CD14-positive monocyte (primary cell): ENCODE measurements around the gene MRPS2. TPM values are rescaled to one million over a fixed set of nuclear protein-coding genes. Genes with fewer than 3 reads are reported as not detected.

Source experiments
- DNase-seq, 3 donors: peaks; one replicate each; pipeline ENCODE4 v3.0.0-alpha.2; 2011 to 2022
- H2AFZ ChIP-seq: 2 replicates; pipeline ENCODE4 v1.6.0; 2012; ENCODE audit warnings: mild to moderate bottlenecking, low read depth, low read length, inconsistent platforms; ENCODE audit not compliant: insufficient read depth, poor library complexity, severe bottlenecking
- H3K27ac ChIP-seq, 2 donors: 1 replicate in 1 of 2; 2 replicates in 1 of 2; pipeline ENCODE4 v1.5.1; 2012 to 2013; ENCODE audit warnings: low read length in 2 of 2, control low read depth in 1 of 2, inconsistent platforms in 1 of 2, low read depth in 1 of 2, mild to moderate bottlenecking in 1 of 2
- H3K27me3 ChIP-seq, 2 donors: one replicate each; pipeline versions ENCODE4 v1.6.0 to v1.6.1; 2011 to 2013; ENCODE audit warnings: low read length in 2 of 2; ENCODE audit not compliant: control insufficient read depth in 2 of 2, insufficient read depth in 2 of 2
- H3K36me3 ChIP-seq, 2 donors: replicated peaks in 1 of 2; 1 replicate in 1 of 2; 2 replicates in 1 of 2; pipeline versions ENCODE4 v1.5.1 to v1.6.1; 2012 to 2013; ENCODE audit warnings: low read length in 2 of 2, control low read depth in 1 of 2, inconsistent platforms in 1 of 2, mild to moderate bottlenecking in 1 of 2; ENCODE audit not compliant: insufficient read depth in 2 of 2, control insufficient read depth in 1 of 2
- H3K4me1 ChIP-seq, 2 donors: 1 replicate in 1 of 2; 2 replicates in 1 of 2; pipeline versions ENCODE4 v1.5.1 to v1.6.1; 2012 to 2013; ENCODE audit warnings: low read length in 2 of 2, control low read depth in 1 of 2, inconsistent platforms in 1 of 2, mild to moderate bottlenecking in 1 of 2, moderate library complexity in 1 of 2; ENCODE audit not compliant: insufficient read depth in 2 of 2, control insufficient read depth in 1 of 2
- H3K4me2 ChIP-seq: replicated peaks from 2 replicates; pipeline ENCODE3; 2012; ENCODE audit warnings: low read length, moderate library complexity, mild to moderate bottlenecking; ENCODE audit not compliant: poor library complexity, severe bottlenecking; ENCODE audit errors: extremely low read depth
- H3K4me3 ChIP-seq, 3 experiments: fragments of 200-600 bp in 1 of 3; sonication (generic) in 1 of 3; replicated peaks in 1 of 3; 1 replicate in 2 of 3; 2 replicates in 1 of 3; pipeline ENCODE4 v1.5.1; 2011 to 2013; ENCODE audit warnings: low read length in 3 of 3, mild to moderate bottlenecking in 3 of 3, control low read depth in 2 of 3, low read depth in 2 of 3, inconsistent platforms in 1 of 3, moderate library complexity in 1 of 3
- H3K79me2 ChIP-seq: 2 replicates; pipeline ENCODE4 v1.6.0; 2012; ENCODE audit warnings: mild to moderate bottlenecking, control low read depth, inconsistent platforms, low read length, moderate library complexity; ENCODE audit not compliant: insufficient read depth
- H3K9ac ChIP-seq: 2 replicates; pipeline ENCODE4 v1.6.0; 2017; ENCODE audit warnings: low read length, mild to moderate bottlenecking; ENCODE audit not compliant: insufficient read depth, poor library complexity, severe bottlenecking
- H3K9me3 ChIP-seq, 2 donors: replicated peaks in 1 of 2; 1 replicate in 1 of 2; 2 replicates in 1 of 2; pipeline versions ENCODE4 v1.5.1 to v1.6.1; 2012 to 2013; ENCODE audit warnings: low read length in 2 of 2, control low read depth in 1 of 2; ENCODE audit not compliant: control insufficient read depth in 1 of 2, insufficient read depth in 1 of 2
- H4K20me1 ChIP-seq: 2 replicates; pipeline ENCODE4 v1.6.0; 2012; ENCODE audit warnings: mild to moderate bottlenecking, low read length, control low read depth, moderate library complexity; ENCODE audit not compliant: insufficient read depth
- H3K27ac Mint-ChIP-seq, 7 donors: one replicate each; pipeline ENCODE4 v1.8.0; 2020; ENCODE audit warnings: mild to moderate bottlenecking in 7 of 7, mixed read lengths in 7 of 7, moderate library complexity in 6 of 7, inconsistent platforms in 2 of 7
- H3K27me3 Mint-ChIP-seq, 3 donors: one replicate each; pipeline ENCODE4 v1.8.0; 2021 to 2022; ENCODE audit warnings: low read depth in 3 of 3, mild to moderate bottlenecking in 3 of 3, mixed read lengths in 3 of 3, moderate library complexity in 3 of 3, inconsistent platforms in 1 of 3
- H3K36me3 Mint-ChIP-seq, 2 donors: one replicate each; pipeline ENCODE4 v1.8.0; 2020; ENCODE audit warnings: mixed read lengths in 2 of 2, inconsistent platforms in 1 of 2, mild to moderate bottlenecking in 1 of 2
- H3K4me1 Mint-ChIP-seq: one replicate; pipeline ENCODE4 v1.8.0; 2020; ENCODE audit warnings: mild to moderate bottlenecking, mixed read lengths
- H3K4me3 Mint-ChIP-seq, 2 donors: one replicate each; pipeline ENCODE4 v1.8.0; 2020; ENCODE audit warnings: mild to moderate bottlenecking in 2 of 2, mixed read lengths in 2 of 2, moderate library complexity in 1 of 2
- H3K9me3 Mint-ChIP-seq, 7 donors: one replicate each; pipeline ENCODE4 v1.8.0; 2020 to 2022; ENCODE audit warnings: mixed read lengths in 7 of 7, mild to moderate bottlenecking in 6 of 7, moderate library complexity in 6 of 7, inconsistent platforms in 2 of 7
- WGBS: methylation state at CpG from one replicate; pipeline ENCODE4 v1.1.5; 2013; ENCODE audit warnings: missing lambda C conversion rate; ENCODE audit not compliant: insufficient coverage; 5-methylcytosine and 5-hydroxymethylcytosine counted together
- intact Hi-C, 2 donors: fragments of 100-400 bp; cut with micrococcal nuclease; formaldehyde crosslinking; loops; one replicate each; pipeline versions ENCODE4 v1.15.0 to v1.15.1; 2023
- polyA plus RNA-seq, 3 donors: library from polyadenylated mRNA; depleted of rRNA in 1 of 3; unstranded in 2 of 3; stranded (reverse) in 1 of 3; fragments of 300-500 nt in 2 of 3; fragments of >200 nt in 1 of 3; fragmentation: Illumina TruSeq in 2 of 3; gene quantifications; 1 replicate in 2 of 3; 2 replicates in 1 of 3; pipeline ENCODE4 v1.2.3, GENCODE V29; 2012 to 2021
- TF ChIP-seq, protein P1 (sequence below): fragments of 200-600 bp; IDR thresholded peaks from one replicate; pipeline ENCODE4 v1.8.0; 2022; ENCODE audit warnings: antibody characterized with exemption, mild to moderate bottlenecking

The MRPS2 gene
- polyA plus RNA-seq, 3 donors, result 27.9 to 54.4 (median 30.2) TPM

DNA sequence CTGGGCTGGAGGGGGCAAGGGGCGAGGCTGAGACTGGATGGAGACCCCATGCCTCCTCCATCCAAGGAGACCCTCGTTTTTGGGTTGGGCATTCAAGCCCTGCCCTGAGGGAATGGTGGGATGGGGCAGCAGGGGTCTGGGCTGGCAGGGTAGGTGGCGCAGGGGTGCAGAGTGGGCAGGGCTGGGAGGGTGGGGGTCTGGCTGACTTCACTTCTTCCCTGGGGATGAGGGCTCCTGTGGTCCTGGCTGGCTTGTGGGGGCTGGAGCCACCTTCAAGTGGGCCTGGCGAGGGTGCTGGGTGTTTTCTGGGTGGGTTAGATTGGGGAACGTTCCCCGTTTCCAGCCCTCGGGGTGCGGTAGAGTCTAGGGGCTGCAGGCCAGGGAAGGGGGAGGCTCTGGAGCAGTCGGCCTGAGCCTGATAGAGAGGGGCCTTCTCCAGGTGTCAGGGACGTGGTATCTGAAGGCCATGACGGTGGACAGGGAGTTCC lies 21.2 kb downstream of the MRPS2 start:
- H3K27ac Mint-ChIP-seq, result no peak overlapping the region
- no peaks in the 10 kb centered on the region for H3K4me1 ChIP-seq
- no peak overlapping the region for H3K4me3 ChIP-seq
- no peaks in the 10 kb centered on the region for H3K4me1 Mint-ChIP-seq
- no peak overlapping the region for H2AFZ ChIP-seq
- no peak for DNase-seq
- 87% methylated on average over 7 of the region's 11 CpGs for WGBS
- no peaks in the 10 kb centered on the region for H3K9me3 ChIP-seq
- no peaks in the 10 kb centered on the region for H3K27me3 ChIP-seq
- H3K36me3 Mint-ChIP-seq, result no peaks in the 10 kb centered on the region
- H3K79me2 ChIP-seq, result no peaks in the 10 kb centered on the region
- intact Hi-C loops, result no loop called here
- H3K36me3 ChIP-seq, result no peaks in the 10 kb centered on the region
- no peak overlapping the region for H3K4me2 ChIP-seq
- TF ChIP-seq, protein P1, sequence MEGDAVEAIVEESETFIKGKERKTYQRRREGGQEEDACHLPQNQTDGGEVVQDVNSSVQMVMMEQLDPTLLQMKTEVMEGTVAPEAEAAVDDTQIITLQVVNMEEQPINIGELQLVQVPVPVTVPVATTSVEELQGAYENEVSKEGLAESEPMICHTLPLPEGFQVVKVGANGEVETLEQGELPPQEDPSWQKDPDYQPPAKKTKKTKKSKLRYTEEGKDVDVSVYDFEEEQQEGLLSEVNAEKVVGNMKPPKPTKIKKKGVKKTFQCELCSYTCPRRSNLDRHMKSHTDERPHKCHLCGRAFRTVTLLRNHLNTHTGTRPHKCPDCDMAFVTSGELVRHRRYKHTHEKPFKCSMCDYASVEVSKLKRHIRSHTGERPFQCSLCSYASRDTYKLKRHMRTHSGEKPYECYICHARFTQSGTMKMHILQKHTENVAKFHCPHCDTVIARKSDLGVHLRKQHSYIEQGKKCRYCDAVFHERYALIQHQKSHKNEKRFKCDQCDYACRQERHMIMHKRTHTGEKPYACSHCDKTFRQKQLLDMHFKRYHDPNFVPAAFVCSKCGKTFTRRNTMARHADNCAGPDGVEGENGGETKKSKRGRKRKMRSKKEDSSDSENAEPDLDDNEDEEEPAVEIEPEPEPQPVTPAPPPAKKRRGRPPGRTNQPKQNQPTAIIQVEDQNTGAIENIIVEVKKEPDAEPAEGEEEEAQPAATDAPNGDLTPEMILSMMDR, result no peak
- H3K9ac ChIP-seq, result no peak overlapping the region
- H4K20me1 ChIP-seq, result no peaks in the 10 kb centered on the region
- no peak overlapping the region for H3K4me3 Mint-ChIP-seq
- peaks cover 0 to 2% (median 0%) of the 10 kb centered on the region in 7 donors for H3K9me3 Mint-ChIP-seq
- no peak overlapping the region for H3K27ac ChIP-seq
- peaks cover 10 to 21% (median 16%) of the 10 kb centered on the region in 3 donors for H3K27me3 Mint-ChIP-seq

DNA sequence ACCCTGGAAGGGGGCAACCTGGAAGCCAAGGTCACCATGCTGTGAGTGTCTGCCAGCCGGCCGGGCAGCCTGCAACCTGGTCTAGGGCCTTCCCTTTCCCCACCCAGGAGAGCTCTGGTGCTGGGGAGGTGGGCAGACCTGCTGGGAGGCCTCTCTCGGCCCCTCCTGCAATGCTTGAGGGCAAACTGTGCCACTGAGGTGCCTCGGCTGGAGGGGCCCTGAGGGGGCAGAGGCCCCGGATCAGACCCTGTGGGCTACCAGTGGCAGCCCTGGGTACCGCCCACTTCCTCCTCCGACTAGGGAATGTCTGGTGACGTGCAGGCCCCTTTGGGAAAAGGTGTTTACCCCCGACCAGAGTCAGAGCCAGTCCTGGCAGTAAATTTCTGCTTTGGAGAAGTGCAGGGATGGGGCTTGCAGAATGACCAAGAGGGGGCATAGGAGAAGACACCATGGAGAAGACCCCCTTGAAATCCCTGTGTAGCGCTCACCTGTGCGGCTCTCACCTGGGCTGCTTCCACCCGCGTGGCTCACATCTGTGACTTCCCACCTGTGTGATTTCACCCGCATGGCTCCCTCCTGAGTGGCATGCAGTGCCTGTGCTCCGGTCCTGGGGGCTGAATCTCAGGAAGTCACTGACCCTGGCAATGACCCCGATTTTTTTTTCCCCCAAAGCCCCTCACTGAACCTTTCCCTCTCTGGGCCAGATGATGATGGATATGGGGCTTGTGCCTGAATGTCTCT lies 21.8 kb downstream of the MRPS2 start:
- H3K4me1 ChIP-seq, result no peaks in the 10 kb centered on the region
- Mint-ChIP-seq H3K36me3 (no peaks in the 10 kb centered on the region), H3K27me3 (peaks cover 10 to 20% (median 16%) of the 10 kb centered on the region in 3 donors), H3K9me3 (peaks cover 0 to 2% (median 0%) of the 10 kb centered on the region in 7 donors), H3K4me1 (no peaks in the 10 kb centered on the region), H3K4me3 (no peak overlapping the region), H3K27ac (no peak overlapping the region)
- no peaks in the 10 kb centered on the region for H3K79me2 ChIP-seq
- no peak overlapping the region for H3K4me3 ChIP-seq
- TF ChIP-seq, protein P1, result no peak
- no peak for DNase-seq
- H3K27me3 ChIP-seq, result no peaks in the 10 kb centered on the region
- no peak overlapping the region for H3K9ac ChIP-seq
- no peaks in the 10 kb centered on the region for H3K9me3 ChIP-seq
- H2AFZ ChIP-seq, result no peak overlapping the region
- intact Hi-C loops, result no loop called here
- no peaks in the 10 kb centered on the region for H4K20me1 ChIP-seq
- H3K4me2 ChIP-seq, result no peak overlapping the region
- no peak overlapping the region for H3K27ac ChIP-seq
- 67% methylated on average over 12 of the region's 16 CpGs for WGBS
- no peaks in the 10 kb centered on the region for H3K36me3 ChIP-seq
